HG02870 (cell line): ENCODE measurements around the gene CDK5.

ENCODE experiments used
- ATAC-seq: cut with Tn5 transposase; IDR thresholded peaks from one replicate; pipeline ENCODE4 v1.9.1; 2021; ENCODE audit warnings: mild to moderate bottlenecking, moderate library complexity; ENCODE audit not compliant: unreplicated experiment

CDK5 gene

GRCh38 chr7:151057506-151057988 is at the start of gene CDK5:
Gene CDK5, minus strand, starts transcription at chr7:151057897. Its CDS starts 49 bp downstream, at chr7:151057848.
- peak; percentile 9 for ATAC-seq

GRCh38 chr7:151104411-151105235 is 46.9 kb upstream of the CDK5 start:
- no peak for ATAC-seq

GRCh38 chr7:151103973-151104372 is 46.3 kb upstream of the CDK5 start:
- no peak for ATAC-seq

- no peak for ATAC-seq
These were observed 45.3 kb upstream of the CDK5 start for GRCh38 chr7:151102991-151103390.

GRCh38 chr7:151101621-151102396 is 44.1 kb upstream of the CDK5 start:
- no peak for ATAC-seq

- ATAC-seq = no peak
These were observed 43.2 kb upstream of the CDK5 start for GRCh38 chr7:151100921-151101320.

- no peak for ATAC-seq
These were observed 42.0 kb upstream of the CDK5 start for GRCh38 chr7:151099486-151100211.

GRCh38 chr7:151095828-151096475 is 38.3 kb upstream of the CDK5 start:
- ATAC-seq = no peak

- ATAC-seq = no peak
These were observed 37.6 kb upstream of the CDK5 start for GRCh38 chr7:151095123-151095797.

GRCh38 chr7:151094675-151095074 is 37.0 kb upstream of the CDK5 start:
- ATAC-seq = no peak

GRCh38 chr7:151093748-151094147 is 36.1 kb upstream of the CDK5 start:
- ATAC-seq = no peak

- no peak for ATAC-seq
These were observed 34.3 kb upstream of the CDK5 start for GRCh38 chr7:151091988-151092387.

GRCh38 chr7:151091431-151091830 is 33.7 kb upstream of the CDK5 start:
- no peak for ATAC-seq

GRCh38 chr7:151091003-151091402 is 33.3 kb upstream of the CDK5 start:
- ATAC-seq = no peak

- ATAC-seq = no peak
These were observed 32.4 kb upstream of the CDK5 start for GRCh38 chr7:151089893-151090730.

GRCh38 chr7:151088856-151089699 is 31.4 kb upstream of the CDK5 start:
- no peak for ATAC-seq

GRCh38 chr7:151088019-151088855 is 30.5 kb upstream of the CDK5 start:
- ATAC-seq = no peak
